Measurements from ENCODE around the gene NR2E3.

The NR2E3 gene

DNA sequence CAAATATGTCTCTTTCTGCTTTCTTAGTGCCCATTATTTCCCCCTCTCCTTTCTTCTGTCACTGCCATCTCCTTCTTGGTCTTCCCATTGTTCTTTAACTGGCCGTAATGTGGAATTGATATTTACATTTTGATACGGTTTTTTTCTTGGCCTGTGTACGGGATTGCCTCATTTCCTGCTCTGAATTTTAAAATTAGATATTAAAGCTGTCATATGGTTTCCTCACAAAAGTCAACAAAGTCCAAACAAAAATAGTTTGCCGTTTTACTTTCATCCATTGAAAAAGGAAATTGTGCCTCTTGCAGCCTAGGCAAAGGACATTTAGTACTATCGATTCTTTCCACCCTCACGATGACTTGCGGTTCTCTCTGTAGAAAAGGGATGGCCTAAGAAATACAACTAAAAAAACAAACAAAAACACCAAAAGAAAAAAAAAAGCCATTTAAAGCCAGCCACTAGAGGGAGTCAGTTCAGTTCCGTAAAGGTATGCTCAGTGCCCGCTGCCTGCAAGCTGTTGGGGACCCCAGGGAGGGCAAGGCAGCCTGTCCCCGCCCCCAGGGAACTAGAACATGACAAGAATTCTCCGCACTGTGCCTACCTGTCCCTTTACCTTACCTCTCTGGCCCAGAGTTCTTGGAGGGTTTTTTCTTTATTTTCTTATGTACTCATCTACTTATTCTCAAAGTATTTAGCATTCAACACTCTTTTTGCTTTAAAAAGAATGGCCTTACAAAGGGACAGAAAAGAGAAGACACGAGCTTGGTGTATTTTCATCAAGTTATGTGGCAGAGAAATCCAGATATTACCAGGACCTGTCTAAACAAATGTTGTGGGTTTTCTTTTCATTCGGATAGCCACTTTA is 30.0 kb upstream of the NR2E3 start:
- no peak overlapping the region for H2AFZ ChIP-seq (ENCODE audit: low read depth, low read length)

DNA sequence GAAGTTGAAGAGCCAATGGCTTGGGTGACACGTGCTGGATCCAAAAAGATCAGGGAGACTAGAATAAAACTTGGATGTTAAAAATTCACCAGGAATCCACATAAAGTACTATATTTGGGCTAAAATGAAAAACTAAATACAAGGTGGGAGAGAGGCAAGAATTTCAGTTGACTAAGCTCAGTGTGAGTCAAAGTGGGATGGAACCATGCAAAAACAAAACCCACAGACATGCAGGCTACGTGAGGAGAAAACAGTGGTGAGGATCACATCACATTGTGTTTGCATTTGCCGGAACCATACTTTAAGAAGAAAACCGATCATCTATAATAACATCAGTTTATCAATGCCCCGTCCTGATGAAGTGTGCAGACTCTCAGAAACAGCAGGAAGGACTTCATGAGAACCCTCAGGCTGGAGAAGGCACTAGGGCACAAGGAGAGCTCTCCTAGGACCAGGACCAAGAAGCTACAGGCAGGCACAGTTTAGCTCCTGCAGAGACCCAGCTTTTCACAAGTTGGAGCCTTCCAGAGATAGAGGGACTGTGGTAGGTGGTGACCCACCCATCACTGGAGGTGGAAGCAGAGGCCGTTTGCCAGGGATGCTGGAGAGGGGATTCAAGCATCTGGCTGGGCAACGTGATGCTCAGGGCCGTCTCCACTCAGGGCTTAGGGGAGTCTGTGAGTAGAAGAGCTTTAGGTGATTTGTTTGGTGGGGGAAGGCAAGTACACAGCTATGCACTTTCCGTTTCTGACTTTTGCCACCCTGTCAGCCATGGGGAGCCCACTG is 29.0 kb upstream of the NR2E3 start:
- H3K36me3 ChIP-seq (ENCODE audit: insufficient read depth, low read length): no peaks in the 10 kb centered on the region
- H3K27ac ChIP-seq (ENCODE audit: low read length): no peak overlapping the region
- no peaks in the 10 kb centered on the region for H3K9me3 ChIP-seq (ENCODE audit: insufficient read depth, low read length, severe bottlenecking)
- no peak overlapping the region for H3K4me3 ChIP-seq (ENCODE audit: low read depth in 1 of 2, low read length in 2 of 2)
- no peak overlapping the region for H2AFZ ChIP-seq (ENCODE audit: low read depth, low read length)
- H3K27me3 ChIP-seq (ENCODE audit: insufficient read depth, low read length, poor library complexity): peaks cover 2% of the 10 kb centered on the region
- H3K4me2 ChIP-seq (ENCODE audit: insufficient read depth, low read length): no peak overlapping the region
- DNase-seq (no peak), ATAC-seq (ENCODE audit: insufficient read depth, low read depth) (no peak)
- no peaks in the 10 kb centered on the region for H4K20me1 ChIP-seq (ENCODE audit: insufficient read depth, low read length)
- TF ChIP-seq, protein P1, sequence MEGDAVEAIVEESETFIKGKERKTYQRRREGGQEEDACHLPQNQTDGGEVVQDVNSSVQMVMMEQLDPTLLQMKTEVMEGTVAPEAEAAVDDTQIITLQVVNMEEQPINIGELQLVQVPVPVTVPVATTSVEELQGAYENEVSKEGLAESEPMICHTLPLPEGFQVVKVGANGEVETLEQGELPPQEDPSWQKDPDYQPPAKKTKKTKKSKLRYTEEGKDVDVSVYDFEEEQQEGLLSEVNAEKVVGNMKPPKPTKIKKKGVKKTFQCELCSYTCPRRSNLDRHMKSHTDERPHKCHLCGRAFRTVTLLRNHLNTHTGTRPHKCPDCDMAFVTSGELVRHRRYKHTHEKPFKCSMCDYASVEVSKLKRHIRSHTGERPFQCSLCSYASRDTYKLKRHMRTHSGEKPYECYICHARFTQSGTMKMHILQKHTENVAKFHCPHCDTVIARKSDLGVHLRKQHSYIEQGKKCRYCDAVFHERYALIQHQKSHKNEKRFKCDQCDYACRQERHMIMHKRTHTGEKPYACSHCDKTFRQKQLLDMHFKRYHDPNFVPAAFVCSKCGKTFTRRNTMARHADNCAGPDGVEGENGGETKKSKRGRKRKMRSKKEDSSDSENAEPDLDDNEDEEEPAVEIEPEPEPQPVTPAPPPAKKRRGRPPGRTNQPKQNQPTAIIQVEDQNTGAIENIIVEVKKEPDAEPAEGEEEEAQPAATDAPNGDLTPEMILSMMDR (IDR thresholded peaks at IDR 0.05; ENCODE audit: borderline replicate concordance, extremely low read depth, low read length, poor library complexity, severe bottlenecking): no peak
- no peak for TF ChIP-seq EZH2 (IDR thresholded peaks at IDR 0.05; ENCODE audit: borderline replicate concordance, low read depth, low read length, severe bottlenecking)
- no peaks in the 10 kb centered on the region for H3K79me2 ChIP-seq (ENCODE audit: insufficient read depth, low read length)
- H3K4me1 ChIP-seq (ENCODE audit: insufficient read depth, low read length): no peaks in the 10 kb centered on the region
- H3K9ac ChIP-seq (ENCODE audit: low read depth, low read length): no peak overlapping the region

More for the DNA sequence above, 30.0 kb upstream of the NR2E3 start:
- Histone ChIP-seq H3K9ac (ENCODE audit: low read depth, low read length) (no peak overlapping the region), H3K36me3 (ENCODE audit: insufficient read depth, low read length) (no peaks in the 10 kb centered on the region), H3K9me3 (ENCODE audit: insufficient read depth, low read length, severe bottlenecking) (no peaks in the 10 kb centered on the region), H4K20me1 (ENCODE audit: insufficient read depth, low read length) (no peaks in the 10 kb centered on the region), H3K4me2 (ENCODE audit: insufficient read depth, low read length) (no peak overlapping the region), H3K27me3 (ENCODE audit: insufficient read depth, low read length, poor library complexity) (peaks cover 2% of the 10 kb centered on the region), H3K4me1 (ENCODE audit: insufficient read depth, low read length) (no peaks in the 10 kb centered on the region), H3K4me3 (ENCODE audit: low read depth in 1 of 2, low read length in 2 of 2) (no peak overlapping the region), H3K79me2 (ENCODE audit: insufficient read depth, low read length) (no peaks in the 10 kb centered on the region), H3K27ac (ENCODE audit: low read length) (no peak overlapping the region)
- no peak for TF ChIP-seq EZH2 (IDR thresholded peaks at IDR 0.05; ENCODE audit: borderline replicate concordance, low read depth, low read length, severe bottlenecking)
- TF ChIP-seq, protein P1 (IDR thresholded peaks at IDR 0.05; ENCODE audit: borderline replicate concordance, extremely low read depth, low read length, poor library complexity, severe bottlenecking): peak; percentile 75
- DNase-seq (peak; percentile 27), ATAC-seq (ENCODE audit: insufficient read depth, low read depth) (peak; percentile 53; the same call in 1 of the 3 replicates)

DNA sequence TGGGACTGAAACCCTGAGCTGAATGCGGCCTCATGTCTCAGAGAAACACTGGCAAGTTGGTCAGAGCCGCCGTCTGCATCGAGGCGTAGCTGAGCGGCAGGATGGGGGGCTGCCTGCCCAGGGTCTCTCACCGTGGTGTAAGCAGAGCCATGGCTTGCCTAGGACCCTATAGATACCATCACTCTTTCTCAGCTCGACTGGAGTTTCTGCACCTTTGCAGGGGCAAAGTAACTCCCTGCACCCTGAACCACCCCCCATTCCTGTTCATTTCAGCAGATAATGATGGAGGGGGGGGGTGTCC is 28.4 kb upstream of the NR2E3 start:
- no peak for DNase-seq
- Histone ChIP-seq H3K9ac (ENCODE audit: low read depth, low read length) (no peak overlapping the region), H3K9me3 (ENCODE audit: insufficient read depth, low read length, severe bottlenecking) (no peaks in the 10 kb centered on the region)

More for the DNA sequence above, 28.4 kb upstream of the NR2E3 start:
- H3K79me2 ChIP-seq (ENCODE audit: insufficient read depth, low read length): no peaks in the 10 kb centered on the region
- no peak overlapping the region for H3K4me2 ChIP-seq (ENCODE audit: insufficient read depth, low read length)
- H3K27me3 ChIP-seq (ENCODE audit: insufficient read depth, low read length, poor library complexity): peaks cover 2% of the 10 kb centered on the region
- H3K27ac ChIP-seq (ENCODE audit: low read length): no peak overlapping the region
- H3K4me1 ChIP-seq (ENCODE audit: insufficient read depth, low read length): no peaks in the 10 kb centered on the region
- H2AFZ ChIP-seq (ENCODE audit: low read depth, low read length): no peak overlapping the region
- H3K36me3 ChIP-seq (ENCODE audit: insufficient read depth, low read length): no peaks in the 10 kb centered on the region
- TF ChIP-seq, protein P1 (IDR thresholded peaks at IDR 0.05; ENCODE audit: borderline replicate concordance, extremely low read depth, low read length, poor library complexity, severe bottlenecking): no peak
- no peak for TF ChIP-seq EZH2 (IDR thresholded peaks at IDR 0.05; ENCODE audit: borderline replicate concordance, low read depth, low read length, severe bottlenecking)
- H3K4me3 ChIP-seq (ENCODE audit: low read depth in 1 of 2, low read length in 2 of 2): no peak overlapping the region
- ATAC-seq (ENCODE audit: insufficient read depth, low read depth): no peak
- no peaks in the 10 kb centered on the region for H4K20me1 ChIP-seq (ENCODE audit: insufficient read depth, low read length)
